Heart left ventricle (tissue), 13 donors: ENCODE measurements around the gene STRADA.

Experiments used
- CTCF ChIP-seq, 12 donors: fragments of 200-600 bp; sonication (generic) in 4 of 12; IDR thresholded peaks; one replicate each; pipeline versions ENCODE4 v1.5.0 to v1.8.0; 2018 to 2022; ENCODE audit warnings: antibody characterized with exemption in 12 of 12, mild to moderate bottlenecking in 5 of 12
- POLR2A ChIP-seq, 2 donors: fragments of 450-650 bp; IDR thresholded peaks; one replicate each; pipeline ENCODE4 v1.6.1; 2017; ENCODE audit warnings: antibody characterized with exemption in 2 of 2, mild to moderate bottlenecking in 2 of 2, moderate library complexity in 2 of 2
- donor health status: ischemic (EF 13 %, LVEDD 7.1; RV severe dilation, severe dysfunction).
- donor health status: DM: no; HTN: yes; CAD: no.
- donor health status: DM: no; HTN: no; CAD: no.
- donor health status: ischemic (EF 25% LVEDD 6.9; RV normal size, moderate dysfunction).
- donor health status: ischemic (EF 25% LVEDD 5.7; RV mildly dilated, moderate dysfunction).
- donor health status: ischemic (EF 35%, LVEDD 5.7; RV mildly dilated, moderate dysfunction).
- donor health status: nonischemic (EF 11% LVEDD 7.7; RV severe dilation, severe dysfunction).
- donor health status: DM: yes; HTN: yes; CAD: no.
- donor health status: PGD.
- donor health status: ischemic (EF 29% LVEDD 5.4; RV normal size, mild dysfunction).
- donor health status: nonischemic (EF 23%, LVEDD 6.1; RV moderate dilation, normal function).

- no peak for TF ChIP-seq CTCF (IDR thresholded peaks at IDR 0.05)
- no peak for TF ChIP-seq POLR2A (IDR thresholded peaks at IDR 0.05)
Observed at GRCh38 chr17:63686138-63686685, 55.4 kb downstream of the STRADA start.
